Stimulated activated CD4-positive, alpha-beta T cell treated with anti-CD3 and anti-CD28 coated beads, Interleukin-4, amount 100 ng/mL, for 48 hours (primary cell): ENCODE results near the gene CYBC1.
A peak's percentile ranks its signal among the peaks of the same experiment; 100 is the strongest.

Source experiments
- DNase-seq, 2 donors: peaks; one replicate each; pipeline ENCODE4 v3.0.0-alpha.2; 2020; ENCODE audit warnings: low read depth in 2 of 2

Gene CYBC1

DNA sequence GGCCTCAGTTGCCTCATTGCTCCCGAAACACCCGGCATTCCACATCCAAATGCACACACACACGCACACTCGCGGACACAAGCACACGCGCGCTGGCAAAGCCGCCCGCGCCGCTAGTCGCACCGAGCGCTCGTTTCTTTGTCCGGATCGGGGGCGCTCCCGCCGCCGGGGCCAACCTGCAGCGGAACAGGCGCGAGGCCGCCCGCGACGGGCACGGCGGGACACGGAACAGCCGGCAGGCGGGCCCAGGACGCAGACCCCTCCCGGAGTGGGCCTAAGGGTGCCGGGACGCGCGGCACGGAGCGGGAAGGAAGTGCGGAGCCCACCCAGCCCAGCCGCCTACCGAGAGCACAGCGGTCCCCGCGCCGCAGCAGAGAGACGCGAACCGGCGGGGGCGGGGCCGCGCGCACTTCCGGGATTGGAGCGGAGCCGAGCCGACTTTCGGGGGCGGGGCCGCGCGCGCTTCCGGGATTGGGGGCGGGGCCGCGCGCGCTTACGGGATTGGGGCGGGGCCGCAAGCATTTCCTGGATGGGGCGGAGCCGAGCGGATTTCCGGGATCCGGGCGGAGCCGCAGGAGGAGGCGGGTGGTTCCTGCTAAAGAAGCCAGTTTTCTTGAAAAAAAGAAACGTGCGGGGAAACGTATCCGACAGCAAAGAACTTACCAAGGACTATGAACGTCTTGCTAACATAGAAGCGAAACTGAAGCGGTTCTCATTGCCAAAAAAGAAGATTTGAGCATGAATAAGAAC lies at the start of gene CYBC1:
Gene CYBC1 (minus strand): TSS at position 396 of the 750 bp plus-strand sequence. CDS start 1,498 bp downstream, outside the sequence.
- DNase-seq, result peak; percentile 93 to 95

DNA sequence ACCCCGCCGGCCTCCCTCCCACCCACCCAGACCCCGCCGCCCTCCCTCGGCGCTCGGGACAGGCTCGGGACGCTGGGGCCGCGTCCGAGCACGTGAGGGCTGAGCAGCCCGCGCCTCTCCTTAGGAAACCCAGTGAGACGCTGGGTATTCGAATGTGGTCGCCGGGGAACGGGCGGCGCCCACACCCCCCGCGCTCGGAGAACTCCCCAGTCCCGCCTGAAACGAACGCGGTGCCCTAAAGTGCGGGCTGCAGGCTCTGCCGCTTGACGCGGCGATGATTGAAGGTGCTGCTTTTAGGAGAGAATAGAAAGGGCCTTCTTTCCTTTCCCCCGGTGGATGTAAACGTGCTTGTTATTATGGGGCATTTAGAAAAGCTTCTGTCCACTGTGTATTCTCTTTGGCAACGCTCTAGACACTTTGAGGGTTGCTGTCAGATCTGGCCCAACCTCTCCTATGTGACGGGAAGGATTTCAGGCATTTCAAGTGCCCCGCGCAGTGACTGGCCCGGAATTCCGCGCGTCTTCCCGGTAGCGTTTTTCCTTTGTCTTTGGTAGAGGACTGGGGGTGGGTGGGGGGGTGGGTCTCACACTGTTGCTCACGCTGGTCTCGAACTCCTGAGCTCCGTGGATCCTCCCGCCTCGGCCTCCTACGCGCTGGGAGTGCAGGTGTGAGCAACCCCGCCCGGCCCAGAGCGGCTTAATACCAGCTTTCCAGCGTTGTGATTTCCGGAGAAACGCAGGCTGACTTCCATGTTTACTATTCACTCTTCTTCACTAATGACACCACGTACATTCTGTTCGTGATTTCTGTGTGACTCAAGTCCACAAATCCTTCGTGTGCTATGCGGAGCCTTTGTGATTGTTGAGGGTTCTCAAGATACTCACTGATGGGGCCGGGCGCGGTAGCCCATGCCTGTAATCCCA lies 47.2 kb upstream of the CYBC1 start:
- peak in 1 of 2 donors; percentile 24 for DNase-seq

DNA sequence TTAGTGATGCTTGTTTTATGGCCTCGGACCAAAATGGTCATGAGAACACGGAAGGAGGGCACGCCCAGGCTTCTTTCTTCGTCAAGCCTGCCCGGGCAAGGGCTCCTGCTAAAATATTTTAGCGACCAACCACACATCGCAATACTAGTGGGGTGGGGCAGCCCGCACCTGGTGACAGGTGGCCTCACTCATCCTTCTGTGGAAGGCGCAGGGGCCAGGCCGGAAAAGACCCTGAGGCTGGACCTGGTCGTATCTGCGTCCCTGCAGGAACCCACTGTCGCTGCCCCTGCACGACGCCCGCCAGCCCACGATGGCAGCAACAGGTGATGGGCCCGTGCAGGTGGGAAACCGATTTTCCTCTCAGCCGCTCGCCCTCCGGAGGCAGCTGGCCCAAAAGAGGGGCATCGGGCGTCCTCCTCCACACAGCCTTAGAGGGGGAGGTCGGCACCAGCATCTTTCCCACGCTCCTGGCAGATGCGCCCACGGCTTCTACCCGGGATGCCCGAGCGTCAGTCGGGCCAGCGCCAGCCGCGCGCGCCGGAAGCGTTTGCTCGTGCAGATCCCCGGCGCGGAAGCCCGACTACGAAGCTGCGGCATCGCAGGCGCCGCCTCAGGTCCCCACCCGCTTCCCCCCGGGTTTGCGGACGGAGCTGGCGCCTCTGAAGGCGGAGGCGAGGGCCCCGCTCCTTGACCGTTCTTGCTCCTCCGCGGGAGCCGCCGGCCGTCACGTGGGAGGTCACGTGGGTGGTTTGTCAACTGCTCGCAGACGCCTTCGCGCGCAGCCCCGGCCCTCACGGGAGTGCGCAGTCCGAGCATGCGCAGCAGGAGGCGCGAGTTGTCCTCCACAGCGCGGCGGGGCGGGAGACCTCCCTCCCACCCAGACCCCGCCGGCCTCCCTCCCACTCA lies 46.2 kb upstream of the CYBC1 start:
- peak; percentile 86 to 93 for DNase-seq

DNA sequence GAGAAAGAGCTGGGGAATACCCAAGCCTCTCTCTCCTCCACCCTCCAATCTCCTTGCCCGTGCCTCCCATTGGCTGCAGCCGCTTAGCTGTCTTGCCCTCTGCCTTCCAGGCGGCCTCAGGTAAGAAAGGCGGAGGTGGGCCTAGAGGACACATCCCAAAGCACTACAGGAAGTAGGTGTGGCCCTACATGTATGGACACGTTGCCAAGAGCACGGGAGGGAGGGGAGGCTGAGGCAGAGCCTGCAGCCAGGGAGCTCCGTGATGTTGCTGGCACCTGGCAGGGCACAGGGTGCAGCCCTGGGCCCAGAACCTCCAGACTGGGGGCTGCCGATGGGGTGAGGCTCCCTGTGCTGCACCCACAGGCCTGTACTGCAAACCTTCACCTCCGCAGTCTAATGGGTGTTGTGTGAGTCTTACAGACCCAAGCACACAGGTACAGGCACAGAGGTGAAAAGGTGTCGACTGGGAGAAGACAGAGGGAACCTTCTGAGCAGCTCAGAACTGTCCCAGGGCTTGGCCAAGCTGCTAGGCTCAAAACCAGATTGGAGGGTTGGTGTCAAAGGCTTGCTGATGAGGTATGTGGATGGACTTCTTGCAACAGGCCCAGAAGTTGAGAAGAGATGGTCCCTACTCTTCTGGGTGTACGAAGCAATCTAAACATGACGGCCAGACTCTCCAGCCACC lies 45.4 kb upstream of the CYBC1 start:
- no peak for DNase-seq

DNA sequence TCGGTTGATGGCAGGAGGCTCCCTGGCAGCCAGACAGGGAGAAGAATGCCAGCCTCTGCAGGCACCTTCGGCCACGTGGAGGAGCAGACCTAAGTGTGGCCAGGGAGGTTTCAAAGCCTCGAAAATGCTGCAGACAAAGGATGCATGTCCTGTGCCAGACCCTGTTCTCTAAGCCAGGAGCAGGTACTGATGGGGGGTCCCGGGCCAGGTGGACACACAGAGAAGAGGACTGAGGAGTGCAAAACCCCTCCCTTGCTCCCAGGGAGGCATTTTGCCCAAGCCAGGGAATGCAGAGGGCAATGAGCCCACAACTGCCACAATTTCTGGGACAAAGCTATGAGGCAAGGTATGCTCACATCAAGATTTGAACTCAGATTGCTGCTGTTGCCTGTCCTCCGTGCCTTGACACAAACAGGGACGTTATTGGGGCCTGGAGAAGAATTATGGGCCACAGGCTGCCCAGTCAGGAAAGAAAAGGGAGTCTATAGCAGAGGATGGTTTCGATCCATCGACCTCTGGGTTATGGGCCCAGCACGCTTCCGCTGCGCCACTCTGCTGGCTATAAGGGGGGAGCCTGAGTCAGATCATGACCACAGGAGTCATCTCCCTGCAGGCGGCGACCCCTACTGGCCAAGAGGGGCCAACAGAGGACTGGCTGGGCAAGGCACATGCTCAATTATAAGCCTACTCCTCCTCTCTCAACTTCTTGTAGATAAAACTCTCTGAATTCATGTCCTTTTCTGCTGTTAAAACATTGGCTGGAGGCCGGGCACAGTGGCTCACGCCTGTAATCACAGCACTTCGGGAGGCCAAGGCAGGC lies 43.9 kb upstream of the CYBC1 start:
- peak; percentile 82 to 83 for DNase-seq

DNA sequence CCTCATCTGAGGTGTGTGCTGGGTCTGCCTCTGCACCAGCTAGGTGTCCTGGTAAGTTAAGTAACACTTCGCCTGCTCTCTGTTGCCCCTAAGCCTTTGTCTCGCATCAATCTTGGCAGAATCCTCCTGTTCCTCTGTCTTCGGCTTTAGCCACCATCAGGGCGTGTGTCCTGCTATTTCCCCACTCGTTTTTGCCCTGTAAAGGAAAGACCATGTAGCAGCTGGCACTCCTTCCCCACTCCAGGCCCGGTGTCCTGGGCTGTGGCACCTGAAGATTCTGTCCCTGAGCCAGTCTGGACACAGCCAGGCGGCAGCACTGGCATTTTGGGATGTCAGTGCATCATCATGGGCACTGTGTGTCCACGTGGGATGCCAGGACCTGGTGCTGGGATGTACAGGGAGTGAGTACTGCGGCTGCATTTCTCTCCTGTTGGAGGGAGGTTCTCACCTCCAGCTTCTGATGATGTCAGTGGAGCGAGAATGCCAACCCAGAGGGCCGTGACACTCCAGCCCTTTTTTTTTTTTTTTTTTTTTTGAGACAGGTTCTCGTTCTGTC lies 42.8 kb upstream of the CYBC1 start:
- no peak for DNase-seq

DNA sequence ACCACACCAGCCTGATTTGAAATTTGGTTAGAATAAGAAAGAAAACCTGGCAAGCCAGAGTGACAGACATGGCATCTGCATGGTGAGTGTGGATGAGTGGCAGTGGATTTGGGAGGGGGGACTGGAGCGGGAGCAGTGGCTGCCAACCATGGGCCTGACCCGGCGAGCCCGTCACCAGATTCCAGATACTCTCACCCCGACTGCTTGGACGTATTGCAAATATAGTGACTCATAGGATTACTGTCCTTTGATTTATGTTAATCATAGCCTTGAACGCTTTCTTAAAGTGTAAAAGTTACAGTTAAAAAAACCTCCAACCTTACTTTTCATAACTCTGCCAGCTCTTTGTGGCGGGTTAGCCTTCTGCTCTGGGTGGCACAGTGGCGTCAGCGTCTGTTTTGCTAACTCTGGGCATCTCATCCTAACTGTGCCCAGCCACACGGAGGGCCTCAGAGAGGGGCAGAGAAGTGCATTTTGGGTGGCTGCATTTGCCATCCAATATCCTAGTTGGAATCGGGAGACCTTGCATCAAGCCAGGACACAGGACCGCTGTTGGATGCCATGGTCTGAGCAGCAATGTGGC lies 42.2 kb upstream of the CYBC1 start:
- DNase-seq, result no peak

DNA sequence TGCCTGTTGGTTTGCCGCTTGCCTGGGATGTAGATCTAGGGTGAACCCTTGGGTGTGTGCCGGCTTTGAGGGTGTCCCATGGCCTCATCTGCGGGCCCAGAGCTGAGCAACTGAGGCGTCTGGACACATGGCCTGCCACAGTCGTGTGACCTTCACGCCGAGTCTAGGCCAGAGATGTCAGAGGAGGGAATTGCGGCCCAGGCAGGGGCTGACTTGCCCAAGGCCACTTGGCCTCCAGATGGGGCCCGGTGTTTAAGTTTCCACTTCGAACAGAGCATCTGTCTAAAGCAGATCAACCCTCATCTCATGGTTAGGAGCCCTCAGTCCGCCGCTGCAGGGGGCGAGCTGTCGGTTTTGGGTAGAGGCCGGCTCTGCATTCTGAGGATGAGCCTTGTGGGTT lies 41.0 kb upstream of the CYBC1 start:
- no peak for DNase-seq

DNA sequence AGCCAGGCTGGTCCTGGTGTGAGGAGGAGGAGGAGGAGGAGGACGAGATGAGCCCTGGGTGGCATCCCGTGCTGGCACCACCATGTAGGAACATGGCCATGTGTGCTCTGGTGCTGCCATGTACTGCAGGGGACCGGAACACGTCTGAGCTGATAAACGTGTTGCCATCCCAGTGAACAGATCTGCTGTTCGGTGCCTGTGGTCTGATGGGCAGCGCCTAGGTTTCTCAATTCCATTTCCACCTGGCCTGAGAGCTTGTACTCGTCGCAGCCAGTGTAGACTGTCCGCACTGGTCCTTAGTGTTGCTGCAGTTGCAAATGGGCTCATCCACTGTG lies 40.6 kb upstream of the CYBC1 start:
- DNase-seq, result no peak

DNA sequence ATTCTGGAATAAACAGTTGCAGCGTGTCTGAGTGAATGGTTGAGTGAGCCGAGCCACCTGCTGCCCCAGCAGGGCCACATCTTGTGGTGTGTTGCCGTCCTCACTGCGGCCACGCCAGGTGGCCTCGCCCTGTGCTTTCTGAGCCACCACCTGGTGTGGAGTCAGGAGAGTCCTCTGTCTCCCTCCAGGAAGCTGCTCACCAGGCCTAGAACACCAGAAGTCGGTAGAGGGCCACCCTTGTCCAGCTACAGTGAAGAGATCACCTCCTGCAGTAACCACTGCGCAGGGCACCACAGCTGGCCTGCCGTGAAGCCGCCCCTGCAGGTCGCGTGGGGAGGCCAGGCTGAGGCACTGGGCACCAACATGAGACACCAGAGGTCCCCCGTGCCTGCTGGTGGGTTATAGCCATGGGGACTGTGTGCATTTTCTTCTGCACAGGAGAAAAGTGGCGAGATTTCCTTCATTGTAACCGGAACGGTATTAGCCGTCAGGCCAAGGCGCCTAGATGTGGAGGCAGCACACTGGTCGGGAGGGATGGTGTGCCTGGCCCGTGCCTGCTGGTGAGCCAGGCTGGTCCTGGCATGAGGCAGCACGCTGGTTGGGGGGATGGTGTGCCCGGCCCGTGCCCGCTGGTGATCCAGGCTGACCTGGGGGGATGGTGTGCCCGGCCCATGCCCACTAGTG lies 40.1 kb upstream of the CYBC1 start:
- no peak for DNase-seq

DNA sequence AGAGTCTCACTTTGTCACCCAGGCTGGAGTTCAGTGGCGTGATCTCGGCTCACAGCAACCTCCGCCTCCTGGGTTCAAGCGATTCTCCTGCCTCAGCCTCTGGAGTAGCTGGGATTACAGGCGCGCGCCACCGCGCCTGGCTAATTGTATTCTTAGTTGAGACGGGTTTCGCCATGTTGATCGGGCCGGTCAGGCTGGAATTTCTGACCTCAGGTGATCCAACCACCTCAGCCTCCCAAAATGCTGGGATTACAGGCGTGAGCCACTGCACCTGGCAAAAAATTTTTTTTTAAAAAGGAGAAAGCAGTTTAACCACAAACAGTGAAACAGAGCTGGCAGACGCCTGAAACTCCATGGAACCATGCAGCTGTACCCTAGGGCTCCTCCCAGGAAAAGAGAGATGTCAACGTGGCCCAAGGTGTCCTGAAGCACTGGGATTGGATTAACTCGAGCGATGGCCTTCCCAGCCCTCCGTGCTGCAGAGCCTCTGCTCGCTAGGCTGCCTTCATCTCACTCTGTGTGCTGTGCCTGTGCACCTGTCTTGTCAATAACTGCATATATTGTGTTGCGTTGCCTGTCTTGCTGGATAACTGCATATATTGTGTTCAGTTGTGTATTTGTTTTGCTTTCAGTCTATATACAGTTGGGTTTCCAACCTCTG lies 39.4 kb upstream of the CYBC1 start:
- no peak for DNase-seq

DNA sequence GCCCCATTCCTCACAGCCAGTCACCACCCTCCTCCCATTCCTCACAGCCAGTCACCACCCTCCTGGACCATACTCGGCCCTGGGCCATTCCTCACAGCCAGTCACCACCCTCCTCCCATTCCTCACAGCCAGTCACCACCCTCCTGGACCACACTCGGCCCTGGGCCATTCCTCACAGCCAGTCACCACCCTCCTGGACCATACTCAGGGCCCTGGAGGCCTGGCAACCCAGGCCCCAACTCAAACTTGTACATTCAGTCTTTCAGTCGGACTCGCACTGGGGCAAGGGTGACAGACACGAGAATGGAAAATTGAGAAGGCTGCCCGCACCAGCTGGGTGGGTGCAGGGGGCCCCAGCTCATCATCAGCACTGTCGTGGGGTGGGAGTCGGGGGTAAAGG lies 38.6 kb upstream of the CYBC1 start:
- no peak for DNase-seq

DNA sequence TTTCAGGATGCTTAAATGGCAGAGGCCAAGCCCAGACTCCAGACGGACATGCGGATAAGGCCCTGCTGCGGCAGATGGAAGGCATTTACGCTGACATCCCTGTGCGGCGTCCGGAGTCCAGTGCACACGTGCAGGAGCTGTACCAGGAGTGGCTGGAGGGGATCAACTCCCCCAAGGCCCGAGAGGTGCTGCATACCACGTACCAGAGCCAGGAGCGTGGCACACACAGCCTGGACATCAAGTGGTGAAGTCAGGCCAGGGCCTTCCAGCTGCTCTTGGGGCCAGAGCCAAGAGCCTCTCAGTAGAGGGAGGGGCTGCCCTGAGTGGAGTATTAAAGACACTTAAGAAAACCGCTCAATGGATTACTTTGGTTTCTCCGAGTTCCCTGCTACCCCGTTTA lies 37.4 kb upstream of the CYBC1 start:
- DNase-seq, result no peak

DNA sequence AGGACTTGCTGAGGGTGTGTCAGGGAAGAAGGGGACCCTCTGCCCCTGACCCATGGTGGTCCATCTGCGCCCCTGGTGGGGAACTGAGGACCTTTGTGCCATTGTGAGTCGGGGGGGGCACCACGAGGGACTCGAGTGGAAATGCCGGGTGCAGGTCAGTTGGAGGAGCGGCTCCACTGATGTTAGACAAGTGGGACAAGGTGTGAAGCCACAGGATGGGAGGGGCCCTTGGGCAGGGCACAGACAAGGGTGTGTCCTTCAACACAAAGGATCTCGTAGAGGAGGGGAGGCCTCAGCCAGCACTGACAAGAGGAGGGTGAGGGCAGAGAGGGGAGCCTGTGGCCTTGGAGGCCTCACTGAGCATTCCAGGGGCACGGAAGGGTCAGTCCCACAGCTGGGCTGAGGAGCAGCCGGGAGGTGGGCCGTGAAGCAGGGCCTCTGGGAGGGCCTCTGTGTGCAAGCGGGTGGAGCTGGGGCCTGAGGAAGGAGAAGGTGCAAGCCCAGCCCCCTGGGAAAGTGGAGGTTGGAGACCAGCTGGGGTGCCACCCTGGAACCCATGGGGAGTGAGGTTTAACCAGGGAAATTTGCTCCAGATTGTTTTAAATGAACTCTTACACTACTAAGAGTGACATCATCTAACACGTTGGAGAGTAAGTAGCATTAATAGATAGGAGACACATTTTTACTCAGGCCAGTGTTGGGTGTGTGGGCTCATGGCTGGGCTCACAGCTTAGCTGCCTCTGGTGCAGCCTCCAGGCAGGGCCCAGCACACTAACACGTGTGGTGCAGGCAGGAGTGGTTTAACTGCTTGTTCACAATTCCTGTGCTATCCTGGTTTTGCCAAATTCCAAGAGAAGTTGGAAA lies 35.9 kb upstream of the CYBC1 start:
- DNase-seq, result no peak

DNA sequence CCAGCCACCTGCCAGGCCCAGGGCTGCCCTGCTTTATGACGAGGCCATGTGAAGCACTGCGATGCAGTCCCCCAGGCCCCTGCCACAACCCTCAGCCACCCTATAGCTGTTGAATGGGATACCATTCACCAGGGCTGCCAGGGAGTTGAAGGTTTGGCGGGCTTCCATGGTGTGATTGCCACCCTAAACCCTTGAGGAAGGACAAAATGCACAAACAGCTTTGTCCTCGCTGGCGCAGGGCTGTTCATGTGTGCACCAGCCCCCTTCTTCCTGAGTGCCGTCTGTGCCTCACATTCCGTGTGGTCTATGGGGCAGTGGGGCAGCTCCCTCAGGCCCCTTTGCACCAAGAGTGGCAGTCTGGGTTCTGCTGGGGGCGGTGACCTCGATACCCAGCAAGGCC lies 33.3 kb upstream of the CYBC1 start:
- no peak for DNase-seq

DNA sequence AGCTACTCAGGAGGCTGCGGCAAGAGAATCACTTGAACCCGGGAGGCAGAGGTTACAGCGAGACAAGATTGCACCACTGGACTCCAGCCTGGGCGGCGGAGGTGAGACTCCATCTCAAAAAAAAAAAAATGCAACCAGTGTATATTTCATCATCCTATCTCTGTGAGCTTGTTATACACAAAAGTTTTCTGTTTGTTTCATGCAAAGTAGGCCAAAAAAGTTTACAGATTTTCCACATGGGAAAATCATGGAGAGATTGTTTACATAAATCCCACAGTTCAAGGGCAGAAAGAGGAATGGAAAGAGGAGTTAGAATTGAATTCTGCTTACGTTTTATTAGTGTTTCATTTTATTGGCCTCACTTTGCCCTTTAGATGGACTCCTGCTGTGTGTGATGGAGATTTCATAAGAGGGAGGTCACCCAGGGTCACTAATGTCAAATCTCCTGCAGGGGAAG lies 32.7 kb upstream of the CYBC1 start:
- DNase-seq, result no peak

DNA sequence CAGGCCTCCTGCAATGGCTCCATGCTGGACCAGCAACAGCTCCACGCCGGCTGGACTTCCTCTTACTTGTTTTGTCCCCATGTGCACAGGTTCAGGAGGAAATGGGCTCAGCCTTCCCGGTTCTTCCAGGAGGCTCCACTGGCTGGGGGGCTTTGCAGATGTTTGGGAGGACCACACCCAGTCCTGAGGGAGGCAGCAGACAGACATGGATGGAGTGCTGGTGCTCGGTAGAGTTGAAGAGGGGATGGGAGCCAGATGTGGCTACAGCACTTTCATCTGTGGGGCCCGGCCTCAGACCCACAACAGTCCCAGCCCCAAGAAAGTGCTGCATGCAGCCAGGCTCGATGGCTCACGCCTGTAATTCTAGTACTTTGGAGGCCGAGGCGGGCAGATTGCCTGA lies 29.8 kb upstream of the CYBC1 start:
- no peak for DNase-seq

DNA sequence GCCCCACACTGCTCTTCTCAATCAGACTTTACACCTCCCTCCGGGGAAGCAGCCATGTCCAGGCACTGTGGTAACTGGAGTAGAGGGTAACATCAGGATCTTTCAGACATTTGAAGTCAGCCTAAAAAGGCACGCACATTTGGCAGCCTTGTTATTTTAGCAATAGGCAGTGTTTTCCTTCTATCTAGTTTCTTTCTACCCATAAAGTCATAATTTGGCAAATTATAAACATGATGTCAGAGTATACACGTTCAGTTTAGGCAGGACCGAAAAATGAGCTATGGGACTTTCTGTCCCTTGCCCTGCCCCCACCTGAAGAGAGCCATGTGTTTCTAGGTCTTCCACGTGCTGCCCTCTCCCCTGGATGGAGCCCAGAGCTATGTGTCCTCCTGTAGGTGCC lies 29.1 kb upstream of the CYBC1 start:
- DNase-seq, result no peak
